IPS-NIHi11 (cell line): ENCODE measurements around the gene FBLN1.
"Not testable (repeated sequence)": the region's sequence is repeated elsewhere in the genome, so short reads cannot be mapped to it uniquely, and the experiment has no call there.

Source experiments
- DNase-seq: peaks from one replicate; pipeline ENCODE4 v3.0.0; 2012; ENCODE audit warnings: mixed read lengths, low spot score

The FBLN1 gene

GRCh38 chr22:45548991-45549761, 46.5 kb downstream of the FBLN1 start:
- peak; percentile 67 for DNase-seq

- no peak for DNase-seq
Measured at GRCh38 chr22:45549762-45550378, 47.2 kb downstream of the FBLN1 start.

DNA sequence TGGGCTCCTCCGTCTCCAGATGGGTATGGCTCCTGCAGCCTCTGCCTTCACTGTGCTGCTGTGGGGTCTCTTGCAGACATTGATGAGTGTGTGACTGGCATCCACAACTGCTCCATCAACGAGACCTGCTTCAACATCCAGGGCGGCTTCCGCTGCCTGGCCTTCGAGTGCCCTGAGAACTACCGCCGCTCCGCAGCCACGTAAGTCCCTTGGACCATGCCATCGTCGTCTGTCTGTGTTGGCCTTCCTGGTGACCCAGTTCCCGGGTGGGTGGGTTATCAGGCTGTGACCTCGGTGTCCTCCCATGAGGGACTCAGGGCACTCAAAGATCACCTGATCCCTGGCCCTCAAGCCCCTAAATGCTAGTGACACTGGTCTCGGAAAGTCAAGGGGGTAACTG, 47.7 kb downstream of the FBLN1 start:
- no peak for DNase-seq

GRCh38 chr22:45550891-45551290, 48.2 kb downstream of the FBLN1 start:
- no peak for DNase-seq

- no peak for DNase-seq
Measured at GRCh38 chr22:45551310-45552016, 48.8 kb downstream of the FBLN1 start.

DNA sequence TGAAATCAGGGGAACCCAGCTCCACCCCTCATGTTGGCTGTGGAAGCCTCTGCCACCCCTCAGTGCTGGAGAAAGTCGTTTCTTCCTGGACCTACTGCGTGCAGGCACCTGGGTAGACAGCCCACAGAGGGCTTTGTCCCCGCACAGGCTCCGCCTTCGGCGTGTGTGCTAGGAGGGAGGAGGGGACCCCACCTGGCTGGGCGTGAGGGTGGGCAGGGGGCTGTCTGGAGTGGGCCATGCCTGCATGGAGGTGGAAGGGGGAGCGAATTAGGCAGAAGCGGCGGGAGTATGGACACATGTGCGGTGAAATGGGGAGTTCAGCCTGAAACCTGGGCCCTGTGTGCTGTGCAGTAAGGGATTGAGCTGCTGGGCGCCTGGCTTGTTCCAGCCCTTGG, 49.3 kb downstream of the FBLN1 start:
- no peak for DNase-seq

- DNase-seq, result peak; percentile 50
Measured at GRCh38 chr22:45552580-45553350, 50.1 kb downstream of the FBLN1 start.

GRCh38 chr22:45553351-45554039, 50.8 kb downstream of the FBLN1 start:
- peak; percentile 93 for DNase-seq

- DNase-seq, result no peak
Measured at GRCh38 chr22:45554040-45554406, 51.3 kb downstream of the FBLN1 start.

DNA sequence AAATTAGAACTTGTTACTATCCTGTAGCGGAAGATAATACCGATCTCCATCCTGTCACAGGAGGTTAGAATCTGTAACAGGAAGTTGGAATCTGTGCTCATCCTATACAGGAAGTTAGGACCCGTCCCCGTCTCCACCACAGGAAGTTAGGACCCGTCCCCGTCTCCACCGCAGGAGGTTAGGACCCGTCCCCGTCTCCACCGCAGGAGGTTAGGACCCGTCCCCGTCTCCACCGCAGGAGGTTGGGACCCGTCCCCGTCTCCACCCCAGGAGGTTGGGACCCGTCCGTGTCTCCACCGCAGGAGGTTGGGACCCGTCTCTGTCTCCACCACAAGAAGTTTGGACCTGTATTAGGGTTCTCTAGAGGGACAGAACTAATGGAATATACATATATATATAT, 52.2 kb downstream of the FBLN1 start:
- DNase-seq, result no peak

GRCh38 chr22:45557926-45558325, 55.2 kb downstream of the FBLN1 start:
- not testable (repeated sequence) for DNase-seq

DNA sequence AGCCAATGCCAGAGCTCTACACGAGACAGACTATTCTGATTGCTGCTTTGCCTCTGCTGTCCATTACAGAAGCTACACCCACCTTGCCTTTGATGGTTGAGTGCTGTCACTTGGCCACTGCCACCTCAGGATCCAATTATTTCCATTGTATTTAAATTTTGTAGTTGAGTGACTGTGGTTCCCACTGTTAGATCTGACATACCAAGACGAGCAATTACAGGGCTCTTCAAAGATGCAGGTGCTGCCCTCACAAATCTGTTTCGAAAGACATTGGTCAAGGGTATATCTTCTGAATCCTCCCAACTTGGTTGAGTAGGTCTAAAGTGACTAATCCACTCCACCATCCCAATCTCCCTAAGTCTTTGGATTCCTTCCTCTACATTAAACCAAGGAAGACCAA, 57.4 kb downstream of the FBLN1 start:
- DNase-seq, result not testable (repeated sequence)

- DNase-seq, result not testable (repeated sequence)
Measured at GRCh38 chr22:45560761-45561160, 58.1 kb downstream of the FBLN1 start.

- DNase-seq, result no peak
Measured at GRCh38 chr22:45562102-45562501, 59.4 kb downstream of the FBLN1 start.

DNA sequence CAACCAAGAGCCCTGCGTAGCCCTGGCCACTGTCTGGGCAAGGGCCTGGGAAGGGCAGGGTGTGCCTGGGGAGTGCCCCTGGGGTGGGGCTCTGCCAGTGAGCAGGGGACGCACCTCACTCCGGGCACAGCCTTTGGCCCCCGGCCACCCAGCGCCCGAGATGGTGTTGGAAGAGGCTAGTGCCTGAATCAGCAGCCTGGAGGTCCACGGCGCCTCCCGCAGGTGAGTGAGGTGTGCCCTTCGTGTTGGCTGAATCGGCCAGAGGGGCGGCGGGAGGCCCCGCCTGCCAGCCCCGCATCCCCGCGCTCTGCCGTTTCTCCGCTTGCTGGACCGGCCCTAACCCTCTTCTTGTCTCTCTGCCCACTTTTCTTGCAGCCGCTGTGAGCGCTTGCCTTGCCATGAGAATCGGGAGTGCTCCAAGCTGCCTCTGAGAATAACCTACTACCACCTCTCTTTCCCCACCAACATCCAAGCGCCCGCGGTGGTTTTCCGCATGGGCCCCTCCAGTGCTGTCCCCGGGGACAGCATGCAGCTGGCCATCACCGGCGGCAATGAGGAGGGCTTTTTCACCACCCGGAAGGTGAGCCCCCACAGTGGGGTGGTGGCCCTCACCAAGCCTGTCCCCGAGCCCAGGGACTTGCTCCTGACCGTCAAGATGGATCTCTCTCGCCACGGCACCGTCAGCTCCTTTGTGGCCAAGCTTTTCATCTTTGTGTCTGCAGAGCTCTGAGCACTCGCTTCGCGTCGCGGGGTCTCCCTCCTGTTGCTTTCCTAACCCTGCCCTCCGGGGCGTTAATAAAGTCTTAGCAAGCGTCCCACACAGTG, 60.1 kb downstream of the FBLN1 start:
- DNase-seq, result no peak

DNA sequence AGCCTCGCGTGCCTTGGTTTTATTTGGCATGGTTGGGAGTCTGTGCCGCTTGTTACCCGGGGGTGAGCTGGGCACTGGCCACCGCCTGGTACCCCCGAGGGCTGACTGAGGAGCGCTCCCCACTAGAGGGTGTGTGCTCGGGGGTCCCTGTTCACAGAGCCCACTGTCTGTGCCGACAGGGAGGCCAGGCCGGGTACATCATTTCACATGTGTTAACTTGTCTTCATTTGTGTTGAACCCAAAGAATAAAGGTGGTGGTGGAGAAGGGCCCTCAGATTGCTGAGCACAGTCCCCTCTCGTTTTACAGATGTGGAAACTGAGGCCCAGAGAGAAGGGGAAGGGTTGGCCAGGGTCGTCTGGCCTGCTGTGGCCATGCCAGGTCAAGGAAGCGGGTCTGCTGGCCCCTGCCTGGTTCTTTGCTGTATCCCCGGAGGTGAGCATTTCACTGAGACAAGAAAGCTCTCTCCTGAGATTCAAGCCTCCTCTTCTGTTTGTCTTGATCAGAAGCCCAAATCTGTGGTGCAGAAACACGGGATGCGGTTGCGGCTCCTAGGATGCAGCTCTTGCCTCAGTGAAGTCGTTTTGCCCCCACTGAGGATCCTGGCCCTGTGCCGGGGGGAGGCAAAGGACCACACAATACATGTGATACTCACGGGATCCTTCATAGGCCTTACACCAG, 60.8 kb downstream of the FBLN1 start:
- no peak for DNase-seq

DNA sequence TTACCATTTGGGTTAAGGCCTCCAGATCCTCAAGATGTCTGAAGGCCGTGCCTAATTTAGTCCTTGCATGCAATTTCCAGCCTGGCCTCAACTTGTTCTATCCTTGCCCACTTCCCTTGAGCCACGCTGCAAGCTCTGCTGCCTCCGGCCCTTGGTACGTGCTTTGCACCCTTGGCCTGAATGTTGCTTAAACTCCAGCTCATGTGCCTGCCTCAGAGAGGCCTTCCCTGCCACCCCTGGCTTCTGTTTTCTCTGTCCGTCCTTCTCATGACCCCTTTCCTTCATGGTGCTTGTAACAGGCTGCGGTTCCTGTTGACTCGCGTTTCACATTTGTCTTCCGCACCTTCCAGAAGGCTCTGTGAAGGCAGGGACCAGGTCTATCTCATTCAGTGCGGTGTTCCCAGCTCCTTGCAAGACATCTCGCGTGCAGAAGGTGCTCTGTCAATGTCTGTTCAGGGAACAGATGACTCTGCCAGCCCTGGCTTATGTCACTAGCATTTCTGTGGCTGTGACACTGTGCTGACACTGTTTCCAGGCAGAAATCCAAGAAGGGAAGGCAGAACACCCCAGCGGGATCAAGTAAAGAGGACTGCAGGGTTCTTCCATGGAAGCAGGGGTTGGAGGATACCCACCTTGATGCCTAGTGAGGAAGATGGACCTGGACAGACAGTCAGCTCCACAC, 61.8 kb downstream of the FBLN1 start:
- DNase-seq, result no peak

DNA sequence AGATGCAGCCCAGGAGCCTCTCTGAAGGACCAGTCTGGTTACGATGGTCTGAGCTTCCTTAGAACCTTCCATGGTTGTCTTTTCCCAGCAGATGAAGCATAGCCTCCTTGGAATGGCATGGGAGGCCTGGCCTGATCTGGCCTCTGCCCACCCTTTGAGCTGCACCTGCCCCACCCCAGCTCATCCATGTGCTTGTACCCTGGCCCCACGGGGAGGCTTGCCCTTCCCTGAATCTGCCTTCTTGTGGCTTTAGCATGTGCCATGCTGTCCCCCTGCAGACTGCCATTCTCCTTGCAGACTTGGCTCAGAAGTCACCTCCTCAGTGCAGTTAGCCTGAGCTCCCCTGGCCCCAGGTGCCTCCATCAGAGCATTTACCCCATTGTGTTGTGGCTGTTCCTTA, 62.5 kb downstream of the FBLN1 start:
- no peak for DNase-seq

- peak; percentile 57 for DNase-seq
Measured at GRCh38 chr22:45565973-45566372, 63.3 kb downstream of the FBLN1 start.

DNA sequence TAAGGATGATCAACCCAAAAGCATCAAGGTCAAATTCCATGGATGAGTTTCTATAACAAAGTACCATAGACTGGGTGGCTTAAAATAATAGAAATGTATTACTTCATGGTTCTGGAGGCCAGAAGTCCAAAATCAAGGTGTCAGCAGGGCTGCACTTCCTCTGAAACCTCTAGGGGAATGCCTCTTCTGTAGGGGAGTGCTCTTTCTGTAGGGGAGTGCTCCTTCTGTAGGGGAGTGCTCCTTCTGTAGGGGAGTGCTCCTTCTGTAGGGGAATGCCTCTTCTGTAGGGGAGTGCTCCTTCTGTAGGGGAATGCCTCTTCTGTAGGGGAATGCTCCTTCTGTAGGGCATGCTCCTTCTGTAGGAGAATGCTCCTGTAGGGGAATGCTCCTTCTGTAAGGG, 65.5 kb downstream of the FBLN1 start:
- DNase-seq, result no peak
